ENCODE measurements around the gene ACMSD. TPM values are rescaled to one million over a fixed set of nuclear protein-coding genes. Genes with fewer than 3 reads are reported as not detected.

The ACMSD gene
- total RNA-seq, result under 1 TPM in 1 of 4 donors, not detected in 3; 0.56 TPM

GRCh38 chr2:134838143-134838620 is at the start of gene ACMSD:
Gene ACMSD, plus strand, starts transcription at chr2:134838616. Its CDS starts 67 bp downstream, at chr2:134838683.
- no peaks in the 10 kb centered on the region for H3K27me3 ChIP-seq
- no peaks in the 10 kb centered on the region for H3K4me1 ChIP-seq
- no peaks in the 10 kb centered on the region for H3K9me3 ChIP-seq
- TF ChIP-seq POLR2A (IDR thresholded peaks at IDR 0.05), result no peak
- TF ChIP-seq POLR2AphosphoS5 (IDR thresholded peaks at IDR 0.05), result no peak
- no peak for TF ChIP-seq CTCF (IDR thresholded peaks at IDR 0.05)
- TF ChIP-seq EP300 (IDR thresholded peaks at IDR 0.05), result no peak
- no peak within 1 kb of the TSS for H3K27ac ChIP-seq
- DNase-seq (ENCODE audit: low spot score in 2 of 2), result no peak
- H3K36me3 ChIP-seq, result no peaks in the 10 kb centered on the region
- H3K4me3 ChIP-seq, result no peak within 1 kb of the TSS

- no peaks in the 10 kb centered on the region for H3K27me3 ChIP-seq
- H3K9me3 ChIP-seq, result no peaks in the 10 kb centered on the region
- WGBS, result 76% methylated on average over 3 of the region's 3 CpGs
- H3K36me3 ChIP-seq, result no peaks in the 10 kb centered on the region
- no peak overlapping the region for H3K27ac ChIP-seq
- no peak overlapping the region for H3K4me3 ChIP-seq
- TF ChIP-seq POLR2A (IDR thresholded peaks at IDR 0.05) (no peak), EP300 (IDR thresholded peaks at IDR 0.05) (no peak), POLR2AphosphoS5 (IDR thresholded peaks at IDR 0.05) (no peak), CTCF (IDR thresholded peaks at IDR 0.05) (no peak)
- DNase-seq (ENCODE audit: low spot score in 2 of 2), result no peak
- H3K4me1 ChIP-seq, result no peaks in the 10 kb centered on the region
Measured at GRCh38 chr2:134790487-134790886, 47.9 kb upstream of the ACMSD start.

GRCh38 chr2:134791616-134792015 is 46.8 kb upstream of the ACMSD start:
- Histone ChIP-seq H3K9me3 (no peaks in the 10 kb centered on the region), H3K4me3 (no peak overlapping the region), H3K36me3 (no peaks in the 10 kb centered on the region), H3K4me1 (no peaks in the 10 kb centered on the region), H3K27me3 (no peaks in the 10 kb centered on the region), H3K27ac (no peak overlapping the region)
- 73% methylated on average over 3 of the region's 3 CpGs for WGBS
- DNase-seq (ENCODE audit: low spot score in 2 of 2), result no peak
- TF ChIP-seq POLR2A (IDR thresholded peaks at IDR 0.05) (no peak), CTCF (IDR thresholded peaks at IDR 0.05) (no peak)

GRCh38 chr2:134792186-134792585 is 46.2 kb upstream of the ACMSD start:
- Histone ChIP-seq H3K4me3 (no peak overlapping the region), H3K27ac (no peak overlapping the region), H3K36me3 (no peaks in the 10 kb centered on the region), H3K4me1 (no peaks in the 10 kb centered on the region), H3K9me3 (no peaks in the 10 kb centered on the region), H3K27me3 (no peaks in the 10 kb centered on the region)
- no peak for DNase-seq (ENCODE audit: low spot score in 2 of 2)
- 75% methylated on average over 4 of the region's 4 CpGs for WGBS
- TF ChIP-seq CTCF (IDR thresholded peaks at IDR 0.05), result no peak
- no peak for TF ChIP-seq POLR2A (IDR thresholded peaks at IDR 0.05)
- TF ChIP-seq EP300 (IDR thresholded peaks at IDR 0.05), result no peak
- TF ChIP-seq POLR2AphosphoS5 (IDR thresholded peaks at IDR 0.05), result no peak

- TF ChIP-seq POLR2A (IDR thresholded peaks at IDR 0.05), result no peak
- Histone ChIP-seq H3K36me3 (no peaks in the 10 kb centered on the region), H3K9me3 (no peaks in the 10 kb centered on the region), H3K4me1 (no peaks in the 10 kb centered on the region), H3K27me3 (no peaks in the 10 kb centered on the region), H3K27ac (no peak overlapping the region), H3K4me3 (no peak overlapping the region)
- WGBS, result 90% methylated on average over 4 of the region's 4 CpGs
- DNase-seq (ENCODE audit: low spot score in 2 of 2), result no peak
Measured at GRCh38 chr2:134795765-134796164, 42.7 kb upstream of the ACMSD start.

- H3K4me1 ChIP-seq, result no peaks in the 10 kb centered on the region
- TF ChIP-seq POLR2AphosphoS5 (IDR thresholded peaks at IDR 0.05) (no peak), EP300 (IDR thresholded peaks at IDR 0.05) (no peak), CTCF (IDR thresholded peaks at IDR 0.05) (no peak), POLR2A (IDR thresholded peaks at IDR 0.05) (no peak)
- no peak overlapping the region for H3K27ac ChIP-seq
- no peaks in the 10 kb centered on the region for H3K27me3 ChIP-seq
- H3K4me3 ChIP-seq, result no peak overlapping the region
- H3K9me3 ChIP-seq, result peaks cover under 1% of the 10 kb centered on the region
- no peaks in the 10 kb centered on the region for H3K36me3 ChIP-seq
- 59% methylated on average over 2 of the region's 2 CpGs for WGBS
- no peak for DNase-seq (ENCODE audit: low spot score in 2 of 2)
Measured at GRCh38 chr2:134796373-134796772, 42.0 kb upstream of the ACMSD start.
